ENCODE measurements around the gene THRSP. TPM values are rescaled to one million over a fixed set of nuclear protein-coding genes. Genes with fewer than 3 reads are reported as not detected.
A peak's percentile ranks its signal among the peaks of the same experiment; 100 is the strongest.

THRSP gene
- total RNA-seq, 1 experiment from 2014 or later = not detected

DNA sequence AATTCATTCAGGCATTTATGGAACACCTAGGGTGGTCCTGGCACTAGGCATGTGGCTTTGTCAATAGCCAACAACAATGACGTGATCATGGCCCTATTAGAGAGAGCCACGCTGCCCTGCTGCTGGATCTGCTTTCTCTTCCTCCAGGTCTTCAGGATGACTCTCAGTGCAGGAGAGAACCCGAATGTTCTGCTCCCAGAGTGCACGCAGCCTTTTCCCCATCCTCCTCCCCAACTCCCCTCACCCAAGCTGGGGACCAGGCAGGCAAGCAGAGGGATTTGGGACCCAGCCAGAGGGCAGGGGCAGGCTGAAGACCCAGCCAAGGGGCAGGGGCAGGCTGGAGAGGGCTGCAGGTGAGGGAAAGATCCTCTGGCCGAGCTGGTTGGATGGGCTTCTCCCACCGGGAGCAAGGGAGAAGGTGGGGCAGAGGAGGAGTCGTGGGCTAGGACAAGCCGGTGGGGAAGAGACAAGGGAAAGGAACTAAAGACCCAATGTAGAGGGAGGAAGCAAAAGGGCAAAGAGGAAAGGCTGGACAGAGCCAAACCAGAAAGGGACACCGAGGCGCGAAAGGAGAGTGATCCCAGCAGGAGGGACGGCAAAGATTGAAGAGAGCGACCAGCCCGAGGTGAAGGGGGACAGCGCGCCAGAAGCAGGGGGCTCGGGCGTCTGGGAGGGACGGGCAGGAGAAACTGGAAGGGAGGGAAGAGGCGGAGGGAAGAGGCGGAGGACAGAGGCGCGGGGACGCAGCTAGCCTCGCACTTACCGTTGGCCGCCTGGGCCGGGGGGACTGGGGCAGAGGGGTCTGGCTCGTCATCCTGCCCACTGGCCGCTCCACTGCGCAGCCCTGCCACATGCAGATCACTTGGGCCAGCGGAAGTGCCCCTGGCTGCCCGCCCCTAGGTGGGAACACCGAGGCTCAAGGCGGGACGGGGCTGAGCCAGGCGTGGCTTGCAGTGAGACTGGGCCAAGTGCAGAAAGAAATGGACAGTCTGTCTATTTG lies 41.0 kb upstream of the THRSP start, which contains the start of gene KCTD14:
Gene KCTD14 (minus strand): TSS at position 880 of the 1,000 bp plus-strand sequence. CDS start 27 bp downstream, at position 853.
- H4K91ac ChIP-seq (ENCODE audit: insufficient read length, low read depth, low read length) = peak within 1 kb of the TSS; percentile 35
- Mint-ChIP-seq H3K36me3 (ENCODE audit: insufficient read depth in 1 of 3, low read depth in 3 of 3) (peaks cover 0 to 4% (median 0%) of the 10 kb centered on the region in 3 experiments; a peak in 2 of 7 replicates), H3K4me1 (peaks cover 26 to 27% of the 10 kb centered on the region in 2 experiments), H3K9me3 (peaks cover 0 to 1% of the 10 kb centered on the region in 2 experiments; a peak in 1 of 5 replicates), H3K4me3 (peak within 1 kb of the TSS; percentile 87), H3K27ac (peak within 1 kb of the TSS; percentile 86 to 93 (median 90)), H3K27me3 (ENCODE audit: low read depth) (no peaks in the 10 kb centered on the region)
- DNase-seq = peak; percentile 86
- no peak within 1 kb of the TSS for H2AFZ ChIP-seq (ENCODE audit: low read length)
- H3K4me2 ChIP-seq (ENCODE audit: insufficient read depth, insufficient read length, low read length) = peak within 1 kb of the TSS; percentile 76
- no peaks in the 10 kb centered on the region for H3K79me2 ChIP-seq (ENCODE audit: insufficient read depth, low read length)
- peak within 1 kb of the TSS; percentile 46 for H3K9ac ChIP-seq (ENCODE audit: extremely low read depth, insufficient read length, low read length)
- WGBS (ENCODE audit: extremely low coverage, insufficient read length, low lambda C conversion rate) = no CpG with 5 or more reads among the region's 37 CpGs
- H2BK20ac ChIP-seq (ENCODE audit: low read depth, low read length, poor library complexity, severe bottlenecking) = no peak within 1 kb of the TSS
- peak within 1 kb of the TSS; percentile 10 for H3K56ac ChIP-seq (ENCODE audit: insufficient read length, low read depth, low read length)
- peak within 1 kb of the TSS; percentile 68 for H4K5ac ChIP-seq (ENCODE audit: insufficient read length, low read depth, low read length)
- no peak within 1 kb of the TSS for H2AK5ac ChIP-seq (ENCODE audit: insufficient read length, low read length)
- H3K27ac ChIP-seq (ENCODE audit: insufficient read length, low read depth, low read length) = no peak within 1 kb of the TSS
- no peak within 1 kb of the TSS for H2BK5ac ChIP-seq (ENCODE audit: insufficient read length, low read length)
- H2BK15ac ChIP-seq (ENCODE audit: low read depth, low read length) = no peak within 1 kb of the TSS
- H3T11ph ChIP-seq (ENCODE audit: low read length) = no peak within 1 kb of the TSS
- peaks cover 3% of the 10 kb centered on the region; the same call in 1 of the 2 replicates for H3K4me1 ChIP-seq (ENCODE audit: insufficient read depth, low read length)
- H3K23me2 ChIP-seq (ENCODE audit: insufficient read length, low read depth, low read length, poor library complexity, severe bottlenecking) = peaks cover 10% of the 10 kb centered on the region
- peak within 1 kb of the TSS; percentile 24 for H2BK12ac ChIP-seq (ENCODE audit: insufficient read length, low read depth, low read length)
- H3K27me3 ChIP-seq (ENCODE audit: insufficient read depth, low read length) = no peaks in the 10 kb centered on the region
- H3K18ac ChIP-seq (ENCODE audit: insufficient read length, low read depth, low read length) = peak within 1 kb of the TSS; percentile 89
- H4K8ac ChIP-seq (replicated peaks; ENCODE audit: insufficient read length, low read depth, low read length) = no peak within 1 kb of the TSS
- no peak within 1 kb of the TSS for H3K23ac ChIP-seq (ENCODE audit: insufficient read length, low read depth, low read length)
- no peak within 1 kb of the TSS for H3K4ac ChIP-seq (ENCODE audit: low read depth, low read length)
- no peak within 1 kb of the TSS for H2BK120ac ChIP-seq (ENCODE audit: low read depth, low read length, poor library complexity, severe bottlenecking)
- no peaks in the 10 kb centered on the region for H4K20me1 ChIP-seq (ENCODE audit: control insufficient read depth, insufficient read depth, insufficient read length)
- no peaks in the 10 kb centered on the region for H3K79me1 ChIP-seq (ENCODE audit: insufficient read depth, low read depth, low read length, poor library complexity, severe bottlenecking)
- H3K14ac ChIP-seq (ENCODE audit: insufficient read depth, low read length) = peak within 1 kb of the TSS; percentile 96
- TF ChIP-seq, protein P1, sequence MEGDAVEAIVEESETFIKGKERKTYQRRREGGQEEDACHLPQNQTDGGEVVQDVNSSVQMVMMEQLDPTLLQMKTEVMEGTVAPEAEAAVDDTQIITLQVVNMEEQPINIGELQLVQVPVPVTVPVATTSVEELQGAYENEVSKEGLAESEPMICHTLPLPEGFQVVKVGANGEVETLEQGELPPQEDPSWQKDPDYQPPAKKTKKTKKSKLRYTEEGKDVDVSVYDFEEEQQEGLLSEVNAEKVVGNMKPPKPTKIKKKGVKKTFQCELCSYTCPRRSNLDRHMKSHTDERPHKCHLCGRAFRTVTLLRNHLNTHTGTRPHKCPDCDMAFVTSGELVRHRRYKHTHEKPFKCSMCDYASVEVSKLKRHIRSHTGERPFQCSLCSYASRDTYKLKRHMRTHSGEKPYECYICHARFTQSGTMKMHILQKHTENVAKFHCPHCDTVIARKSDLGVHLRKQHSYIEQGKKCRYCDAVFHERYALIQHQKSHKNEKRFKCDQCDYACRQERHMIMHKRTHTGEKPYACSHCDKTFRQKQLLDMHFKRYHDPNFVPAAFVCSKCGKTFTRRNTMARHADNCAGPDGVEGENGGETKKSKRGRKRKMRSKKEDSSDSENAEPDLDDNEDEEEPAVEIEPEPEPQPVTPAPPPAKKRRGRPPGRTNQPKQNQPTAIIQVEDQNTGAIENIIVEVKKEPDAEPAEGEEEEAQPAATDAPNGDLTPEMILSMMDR (conservative IDR thresholded peaks at IDR 0.05) = no peak
- no peaks in the 10 kb centered on the region for H3K9me3 ChIP-seq (ENCODE audit: control insufficient read depth, low read depth, low read length)

Data from H9 (cell line).